CD4-positive, alpha-beta T cell treated with Interleukin-12 subunit alpha and Interleukin-12 subunit beta, for 1 hour (primary cell): Measurements from ENCODE around the gene ADAMTS20.
"Not testable (repeated sequence)": the region's sequence is repeated elsewhere in the genome, so short reads cannot be mapped to it uniquely, and the experiment has no call there.

Source experiments
- DNase-seq: peaks from one replicate; pipeline ENCODE4 v3.0.0-alpha.2; 2020

The ADAMTS20 gene, protein sequence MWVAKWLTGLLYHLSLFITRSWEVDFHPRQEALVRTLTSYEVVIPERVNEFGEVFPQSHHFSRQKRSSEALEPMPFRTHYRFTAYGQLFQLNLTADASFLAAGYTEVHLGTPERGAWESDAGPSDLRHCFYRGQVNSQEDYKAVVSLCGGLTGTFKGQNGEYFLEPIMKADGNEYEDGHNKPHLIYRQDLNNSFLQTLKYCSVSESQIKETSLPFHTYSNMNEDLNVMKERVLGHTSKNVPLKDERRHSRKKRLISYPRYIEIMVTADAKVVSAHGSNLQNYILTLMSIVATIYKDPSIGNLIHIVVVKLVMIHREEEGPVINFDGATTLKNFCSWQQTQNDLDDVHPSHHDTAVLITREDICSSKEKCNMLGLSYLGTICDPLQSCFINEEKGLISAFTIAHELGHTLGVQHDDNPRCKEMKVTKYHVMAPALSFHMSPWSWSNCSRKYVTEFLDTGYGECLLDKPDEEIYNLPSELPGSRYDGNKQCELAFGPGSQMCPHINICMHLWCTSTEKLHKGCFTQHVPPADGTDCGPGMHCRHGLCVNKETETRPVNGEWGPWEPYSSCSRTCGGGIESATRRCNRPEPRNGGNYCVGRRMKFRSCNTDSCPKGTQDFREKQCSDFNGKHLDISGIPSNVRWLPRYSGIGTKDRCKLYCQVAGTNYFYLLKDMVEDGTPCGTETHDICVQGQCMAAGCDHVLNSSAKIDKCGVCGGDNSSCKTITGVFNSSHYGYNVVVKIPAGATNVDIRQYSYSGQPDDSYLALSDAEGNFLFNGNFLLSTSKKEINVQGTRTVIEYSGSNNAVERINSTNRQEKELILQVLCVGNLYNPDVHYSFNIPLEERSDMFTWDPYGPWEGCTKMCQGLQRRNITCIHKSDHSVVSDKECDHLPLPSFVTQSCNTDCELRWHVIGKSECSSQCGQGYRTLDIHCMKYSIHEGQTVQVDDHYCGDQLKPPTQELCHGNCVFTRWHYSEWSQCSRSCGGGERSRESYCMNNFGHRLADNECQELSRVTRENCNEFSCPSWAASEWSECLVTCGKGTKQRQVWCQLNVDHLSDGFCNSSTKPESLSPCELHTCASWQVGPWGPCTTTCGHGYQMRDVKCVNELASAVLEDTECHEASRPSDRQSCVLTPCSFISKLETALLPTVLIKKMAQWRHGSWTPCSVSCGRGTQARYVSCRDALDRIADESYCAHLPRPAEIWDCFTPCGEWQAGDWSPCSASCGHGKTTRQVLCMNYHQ (N-terminal part only)

GRCh38 chr12:43551971-43552559 is at the start of gene ADAMTS20:
ADAMTS20 (minus strand) TSS chr12:43552203; CDS start chr12:43551921, 282 bp downstream.
- DNase-seq = no peak

DNA sequence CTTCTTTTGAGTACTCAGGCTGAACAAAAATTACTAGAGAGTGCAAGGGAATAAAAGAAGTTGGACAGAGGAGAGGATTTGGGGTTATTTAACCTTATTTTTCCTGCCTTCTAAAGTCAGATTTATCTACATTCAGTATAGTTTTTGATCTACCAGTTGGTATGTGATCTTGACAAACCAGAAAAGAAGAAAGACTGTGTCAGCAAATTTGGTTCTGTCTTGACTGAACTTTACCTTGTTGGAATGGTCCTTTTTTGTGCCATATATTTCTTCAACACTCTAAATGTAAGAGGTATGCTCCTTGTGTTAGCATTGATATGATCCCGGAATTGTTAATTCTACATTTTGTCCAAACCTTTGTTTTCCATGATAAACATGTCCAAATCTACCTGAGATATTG is 47.7 kb upstream of the ADAMTS20 start:
- no peak for DNase-seq

- DNase-seq = no peak
Measured at GRCh38 chr12:43599066-43599465, 47.1 kb upstream of the ADAMTS20 start.

- DNase-seq = no peak
Measured at GRCh38 chr12:43590307-43590706, 38.3 kb upstream of the ADAMTS20 start.

DNA sequence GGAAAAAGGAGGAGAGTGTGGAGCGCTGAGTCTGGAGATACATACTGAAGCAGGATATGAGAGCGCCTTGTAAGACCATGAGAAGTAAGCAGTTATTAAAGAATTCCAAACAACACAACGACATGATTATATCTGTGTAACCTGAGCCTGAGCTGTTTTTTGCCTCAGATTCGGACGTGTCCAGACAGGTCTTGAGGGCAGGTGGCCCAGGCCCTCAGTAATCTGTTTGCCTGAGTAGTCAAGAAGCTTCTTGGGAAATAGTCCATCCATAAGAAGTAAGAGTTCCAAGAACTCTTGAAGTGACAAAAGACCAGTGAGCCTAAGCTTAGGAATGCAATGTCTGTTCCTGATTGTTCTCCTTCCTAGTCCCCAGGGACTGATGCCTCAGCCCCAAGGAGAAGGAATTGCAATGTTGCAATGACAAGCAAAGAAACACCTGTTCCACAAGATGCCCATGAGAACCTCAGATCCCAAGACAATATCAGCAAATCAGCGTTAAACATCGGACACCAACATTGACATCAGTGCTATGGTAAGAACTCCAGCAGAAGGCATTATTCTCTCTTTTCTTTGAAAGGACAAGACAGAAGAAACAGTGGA is 34.7 kb upstream of the ADAMTS20 start:
- no peak for DNase-seq

DNA sequence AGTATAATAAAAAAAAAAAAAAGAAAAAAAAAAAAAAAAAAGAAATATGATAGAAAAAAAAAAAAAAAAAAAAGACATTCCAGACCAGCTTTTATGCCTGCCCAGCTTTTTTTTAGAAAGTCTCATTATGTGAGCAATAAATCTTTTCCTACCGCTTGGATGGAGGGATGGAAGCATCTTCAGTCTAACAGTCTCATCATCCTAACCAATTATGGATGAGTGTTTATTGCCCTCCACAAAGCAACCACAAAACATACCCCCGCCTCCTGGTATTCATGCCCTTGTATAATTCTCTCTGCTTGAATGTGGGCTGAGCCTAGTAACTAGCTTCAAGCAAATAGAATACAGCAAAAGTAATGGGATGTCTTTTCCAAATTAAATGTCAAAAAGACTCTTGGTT is 33.7 kb upstream of the ADAMTS20 start:
- no peak for DNase-seq

DNA sequence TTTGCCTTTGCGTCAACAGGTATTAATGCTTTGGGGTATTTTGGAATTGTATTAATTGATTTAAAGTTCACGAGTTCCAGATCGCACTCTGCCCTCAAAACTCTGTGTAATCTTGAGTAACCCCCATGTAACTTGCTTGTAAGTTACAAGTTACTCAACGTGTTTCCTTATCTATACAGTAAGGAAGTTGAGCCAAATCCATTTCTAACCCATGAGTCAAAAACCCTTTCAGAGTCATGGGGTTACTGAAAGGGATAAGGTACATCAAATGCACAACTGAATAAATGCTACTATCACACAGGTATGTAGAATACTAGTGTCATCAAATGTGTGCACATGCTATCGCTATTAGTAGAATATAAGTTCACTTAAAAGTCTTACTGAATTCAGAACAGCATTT is 28.6 kb upstream of the ADAMTS20 start:
- DNase-seq = no peak

DNA sequence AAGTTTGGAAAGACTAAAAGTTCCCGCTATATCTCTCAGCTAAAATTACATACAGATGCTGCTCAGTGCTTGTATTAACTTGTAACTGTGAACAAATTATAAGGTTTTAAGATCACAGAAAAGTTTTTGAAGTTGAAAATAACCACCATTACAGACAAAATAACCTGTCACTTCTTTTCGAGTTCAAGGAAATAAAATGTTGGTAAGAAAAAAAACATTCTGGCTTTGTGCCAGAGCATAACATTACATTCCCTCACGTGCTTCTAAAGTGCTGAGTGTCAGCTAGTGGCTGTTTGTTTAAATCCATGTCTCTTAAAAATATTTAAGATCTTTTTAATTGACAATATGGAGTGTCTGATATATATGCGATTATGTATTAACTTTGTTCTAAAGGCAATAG is 27.2 kb upstream of the ADAMTS20 start:
- DNase-seq = no peak

GRCh38 chr12:43578782-43579181 is 26.8 kb upstream of the ADAMTS20 start:
- DNase-seq = no peak

DNA sequence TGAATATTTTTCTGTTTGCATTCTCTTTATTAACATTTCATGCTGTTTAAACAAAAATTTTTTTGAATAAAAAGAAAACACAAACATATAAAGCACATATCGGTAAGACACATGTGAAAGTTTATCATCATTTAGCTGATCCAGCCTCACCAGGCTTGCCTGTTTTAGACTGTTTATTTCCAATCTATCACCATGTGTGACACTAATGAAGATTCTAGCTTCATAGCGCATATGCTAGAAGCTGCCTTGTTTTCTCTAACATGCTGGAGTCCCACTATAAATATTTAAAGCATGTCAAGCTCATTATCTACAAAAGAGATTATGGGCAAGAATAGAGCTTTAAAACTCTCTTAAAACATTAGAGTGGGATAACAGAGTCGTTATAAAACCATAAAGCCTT is 25.4 kb upstream of the ADAMTS20 start:
- no peak for DNase-seq

- DNase-seq = no peak
Measured at GRCh38 chr12:43576162-43576561, 24.2 kb upstream of the ADAMTS20 start.

DNA sequence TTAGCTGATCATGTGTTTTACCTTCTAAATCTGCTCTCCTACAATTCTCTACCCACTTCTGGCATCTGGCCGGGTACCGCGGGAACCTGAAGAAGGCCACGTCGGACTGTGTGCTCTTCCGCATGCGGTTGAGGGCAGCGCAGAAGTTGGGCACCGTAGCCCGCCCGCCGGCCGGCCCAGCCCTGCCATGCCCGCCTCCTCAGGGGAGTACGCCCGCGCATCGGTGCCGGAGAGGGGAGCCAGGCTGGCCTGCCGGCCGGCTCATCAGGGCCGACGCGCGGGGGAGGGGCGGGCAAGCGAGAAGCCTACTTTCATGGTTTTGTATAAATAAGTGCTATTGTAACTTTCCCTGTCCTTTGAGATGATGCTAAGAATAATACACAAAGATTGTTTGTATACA is 19.9 kb upstream of the ADAMTS20 start:
- no peak for DNase-seq

DNA sequence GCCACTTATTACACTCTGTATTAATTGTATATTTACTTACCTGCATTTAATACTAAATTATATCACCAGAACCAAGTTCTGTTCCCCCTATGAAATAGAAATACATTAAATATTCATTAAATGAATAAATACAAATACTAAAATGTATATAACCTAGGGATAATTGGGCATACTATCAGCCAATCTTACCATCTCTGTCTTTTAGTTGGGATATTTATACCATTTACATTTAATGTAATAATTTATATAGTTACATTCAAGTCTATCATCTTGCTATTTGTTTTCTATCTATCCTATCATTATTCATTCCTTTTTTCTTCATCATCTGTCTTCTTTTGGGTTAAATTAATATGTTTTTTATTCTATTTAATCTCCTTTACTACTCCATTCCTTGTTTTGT is 4.1 kb upstream of the ADAMTS20 start:
- DNase-seq = no peak

DNA sequence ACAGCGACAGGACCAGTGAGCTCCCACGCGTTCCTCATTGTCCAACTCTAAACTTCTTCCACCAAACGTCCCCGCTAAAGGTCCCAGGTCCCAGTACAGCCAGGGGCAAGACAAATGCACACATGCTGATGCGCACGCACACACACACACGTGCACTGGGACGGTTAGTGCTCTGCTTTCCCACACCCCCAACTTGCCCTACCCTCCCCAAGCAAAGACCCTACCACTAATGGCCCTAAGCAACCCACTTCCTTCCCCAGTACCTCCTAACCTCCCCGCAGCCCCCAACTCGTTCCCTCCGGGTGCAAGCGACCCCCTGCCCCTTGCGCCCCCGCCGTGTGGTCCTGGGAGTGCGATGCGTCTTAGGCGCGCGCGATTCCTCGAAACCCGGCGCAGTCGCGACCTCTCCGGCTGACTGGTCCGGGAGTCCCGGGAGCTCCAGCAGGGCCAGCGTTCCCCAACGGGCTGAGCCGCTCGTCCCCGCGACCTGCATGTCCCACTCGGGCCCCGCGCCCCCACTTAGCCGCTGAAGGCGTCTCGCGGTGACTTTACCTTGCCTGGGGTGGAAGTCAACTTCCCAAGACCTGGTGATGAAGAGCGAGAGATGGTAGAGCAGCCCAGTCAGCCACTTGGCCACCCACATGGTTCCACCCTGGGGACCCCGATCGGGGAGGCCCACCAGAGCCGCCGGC is 578 bp downstream of the ADAMTS20 start:
- DNase-seq = no peak

- DNase-seq = no peak
Measured at GRCh38 chr12:43550831-43551271, 1.2 kb downstream of the ADAMTS20 start.

DNA sequence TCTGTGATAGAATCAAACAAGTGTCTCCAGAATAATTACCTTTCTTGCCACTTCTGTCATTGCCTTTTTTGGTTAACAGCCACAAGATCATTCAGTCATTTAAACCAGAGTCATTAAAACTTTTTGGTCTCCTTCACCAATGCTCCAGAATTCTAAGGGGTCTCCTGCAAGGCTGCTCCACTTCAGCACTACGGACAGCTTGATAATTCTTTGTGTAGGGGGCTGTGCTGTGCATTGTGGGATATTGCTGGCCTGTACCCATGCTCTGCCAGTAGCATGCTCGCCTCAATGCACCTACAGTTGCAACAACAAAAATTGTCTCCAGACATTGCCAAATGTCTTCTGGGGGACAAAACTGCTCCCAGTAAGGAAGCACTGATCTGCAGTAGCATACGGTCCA is 7.3 kb downstream of the ADAMTS20 start:
- no peak for DNase-seq

- DNase-seq = no peak
Measured at GRCh38 chr12:43540470-43540869, 11.5 kb downstream of the ADAMTS20 start.

- DNase-seq = not testable (repeated sequence)
Measured at GRCh38 chr12:43537675-43538074, 14.3 kb downstream of the ADAMTS20 start.

DNA sequence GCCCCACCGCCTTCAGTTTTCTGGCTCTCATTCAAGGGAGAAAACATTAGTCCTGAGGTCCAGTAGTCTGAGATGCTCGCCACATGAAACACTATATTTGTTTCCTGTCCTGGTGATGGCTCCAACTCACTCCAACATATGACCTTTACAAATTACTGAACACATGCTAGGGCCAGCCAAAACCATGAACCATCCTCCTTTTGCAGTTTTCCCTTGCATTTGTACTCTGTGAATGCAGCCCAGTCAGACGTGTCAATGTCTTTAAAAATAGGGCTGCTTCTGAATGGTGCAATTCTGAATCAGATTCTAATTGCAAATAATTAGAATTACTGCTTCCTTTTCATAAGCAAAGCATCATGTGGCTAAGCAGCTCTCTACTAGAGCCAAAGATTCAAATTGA is 36.0 kb downstream of the ADAMTS20 start:
- no peak for DNase-seq

- no peak for DNase-seq
Measured at GRCh38 chr12:43501703-43502102, 50.3 kb downstream of the ADAMTS20 start.

DNA sequence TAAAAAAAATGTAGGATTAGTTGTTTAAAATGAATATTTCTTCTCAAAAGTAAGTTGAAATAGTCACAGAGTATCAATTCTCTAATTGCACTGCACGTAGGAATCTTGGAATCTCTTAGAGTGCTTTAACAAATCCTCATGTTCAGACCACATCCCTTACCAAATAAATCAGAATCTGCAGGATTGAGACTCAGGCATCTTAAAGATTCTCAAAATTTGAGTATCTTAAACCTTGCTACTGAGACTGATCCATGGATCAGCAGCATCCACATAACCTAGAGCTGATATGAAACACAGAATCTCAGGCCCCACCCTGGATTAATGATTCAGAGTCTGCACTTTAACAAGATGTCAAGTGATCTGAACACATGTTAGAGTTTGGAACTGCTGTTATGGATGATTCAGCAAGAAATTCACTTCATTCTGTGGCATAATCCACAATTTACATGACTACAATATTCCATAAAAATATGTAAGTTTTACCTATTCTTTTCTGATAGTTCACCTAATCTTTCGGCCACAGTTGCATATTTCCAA is 58.7 kb downstream of the ADAMTS20 start:
- no peak for DNase-seq
